GM12801 (cell line): Measurements from ENCODE around the gene SIK3.

Experiments
- TF ChIP-seq, protein P1 (sequence below): IDR thresholded peaks from one replicate; pipeline ENCODE4 v1.5.1; 2011; ENCODE audit warnings: control low read depth; ENCODE audit not compliant: insufficient read length; ENCODE audit errors: extremely low read depth

Gene SIK3

DNA sequence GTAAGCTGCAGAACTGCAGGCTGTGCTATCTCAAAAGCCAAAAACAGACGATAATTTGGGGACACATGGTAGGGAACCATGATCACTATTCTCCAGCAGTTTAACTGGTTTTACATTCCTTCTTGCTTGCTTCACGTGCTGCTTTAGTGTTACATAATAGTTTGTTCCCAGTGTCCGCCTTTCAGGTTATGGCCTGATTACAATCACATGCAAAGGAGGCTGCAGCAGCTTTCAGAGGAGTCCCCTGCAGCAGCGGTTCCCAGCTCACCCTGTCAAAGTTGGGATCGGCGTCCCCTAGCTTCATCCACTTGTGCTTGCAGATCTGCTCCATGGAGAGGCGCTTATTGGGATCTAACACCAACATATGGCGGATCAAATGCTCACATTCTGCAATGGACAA lies 221.6 kb downstream of the SIK3 start:
- TF ChIP-seq, protein P1, sequence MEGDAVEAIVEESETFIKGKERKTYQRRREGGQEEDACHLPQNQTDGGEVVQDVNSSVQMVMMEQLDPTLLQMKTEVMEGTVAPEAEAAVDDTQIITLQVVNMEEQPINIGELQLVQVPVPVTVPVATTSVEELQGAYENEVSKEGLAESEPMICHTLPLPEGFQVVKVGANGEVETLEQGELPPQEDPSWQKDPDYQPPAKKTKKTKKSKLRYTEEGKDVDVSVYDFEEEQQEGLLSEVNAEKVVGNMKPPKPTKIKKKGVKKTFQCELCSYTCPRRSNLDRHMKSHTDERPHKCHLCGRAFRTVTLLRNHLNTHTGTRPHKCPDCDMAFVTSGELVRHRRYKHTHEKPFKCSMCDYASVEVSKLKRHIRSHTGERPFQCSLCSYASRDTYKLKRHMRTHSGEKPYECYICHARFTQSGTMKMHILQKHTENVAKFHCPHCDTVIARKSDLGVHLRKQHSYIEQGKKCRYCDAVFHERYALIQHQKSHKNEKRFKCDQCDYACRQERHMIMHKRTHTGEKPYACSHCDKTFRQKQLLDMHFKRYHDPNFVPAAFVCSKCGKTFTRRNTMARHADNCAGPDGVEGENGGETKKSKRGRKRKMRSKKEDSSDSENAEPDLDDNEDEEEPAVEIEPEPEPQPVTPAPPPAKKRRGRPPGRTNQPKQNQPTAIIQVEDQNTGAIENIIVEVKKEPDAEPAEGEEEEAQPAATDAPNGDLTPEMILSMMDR = no peak

DNA sequence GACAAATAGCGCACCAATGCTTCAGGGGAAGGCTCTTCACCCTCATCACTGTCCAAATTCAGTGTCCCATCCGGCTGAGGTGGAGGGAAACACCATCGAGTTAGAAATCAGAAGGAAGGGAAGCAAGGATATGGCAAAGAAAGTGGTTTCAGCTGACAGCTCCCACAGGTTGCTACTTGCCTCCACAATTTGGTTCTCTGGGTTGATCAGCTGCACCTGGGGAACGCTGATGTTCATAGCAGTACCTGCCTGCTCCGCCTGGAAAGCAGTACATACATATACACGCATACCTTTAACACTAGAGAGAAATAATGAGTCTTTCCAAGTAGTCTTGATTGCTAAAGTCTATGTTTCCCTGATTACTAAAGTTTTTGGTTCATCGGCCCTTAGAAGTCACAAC lies 223.0 kb downstream of the SIK3 start:
- TF ChIP-seq, protein P1 = no peak

GRCh38 chr11:116874251-116874650 lies 224.0 kb downstream of the SIK3 start:
- TF ChIP-seq, protein P1 = no peak

DNA sequence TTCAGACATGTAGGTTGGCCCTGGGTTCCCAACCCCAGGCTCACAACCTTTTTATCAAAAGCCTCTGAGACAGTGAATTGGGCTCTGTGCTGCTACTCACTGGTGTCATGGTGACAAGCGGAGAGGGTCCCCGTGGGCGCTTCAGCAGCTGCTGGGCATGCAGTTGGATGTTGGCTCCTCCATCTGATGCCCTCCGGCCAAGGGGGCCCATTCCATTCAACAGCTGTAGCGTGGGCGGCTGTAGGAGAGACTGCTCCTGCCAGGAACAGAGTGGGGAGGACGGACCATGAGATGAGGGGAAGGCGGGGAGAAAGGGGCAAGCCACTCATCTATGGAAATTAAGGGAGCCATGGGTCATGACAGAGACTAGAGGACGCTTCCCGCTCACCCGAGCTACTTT lies 224.8 kb downstream of the SIK3 start:
- TF ChIP-seq, protein P1 = no peak

GRCh38 chr11:116871248-116871647 lies 227.0 kb downstream of the SIK3 start:
- TF ChIP-seq, protein P1 = no peak

DNA sequence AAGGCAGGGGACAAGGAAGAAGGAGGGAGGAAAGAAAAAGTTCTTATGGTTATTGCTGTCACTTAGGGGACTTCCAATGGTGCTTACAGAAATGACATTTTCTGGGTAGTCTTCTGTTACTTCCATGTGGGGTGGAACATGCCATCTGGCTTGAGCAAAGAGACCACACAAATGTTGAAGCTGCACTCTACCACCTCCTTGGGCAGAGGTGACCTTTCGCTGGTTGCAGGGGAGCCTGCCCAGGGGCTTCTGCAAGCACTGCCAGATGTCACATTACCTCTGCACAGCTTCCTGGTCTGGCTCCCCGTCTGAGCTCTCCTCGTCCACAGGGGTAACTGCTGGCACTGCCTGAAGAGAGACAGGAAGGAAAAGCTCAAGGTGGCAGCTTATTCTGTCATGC lies 228.2 kb downstream of the SIK3 start:
- TF ChIP-seq, protein P1 = no peak

GRCh38 chr11:116869610-116870009 lies 228.6 kb downstream of the SIK3 start:
- TF ChIP-seq, protein P1 = no peak

GRCh38 chr11:116868066-116868465 lies 230.2 kb downstream of the SIK3 start:
- TF ChIP-seq, protein P1 = no peak
